C4-2B (cell line): ENCODE data around the gene MAML3.

ENCODE experiments used
- ZFX ChIP-seq: fragments of 450-650 bp; IDR thresholded peaks from 2 replicates; pipeline ENCODE4 v1.6.1; 2017
- TF ChIP-seq, protein P1 (sequence below): fragments of 450-650 bp; conservative IDR thresholded peaks from 2 replicates; pipeline ENCODE4 v1.5.1; 2017; ENCODE audit warnings: mild to moderate bottlenecking

DNA sequence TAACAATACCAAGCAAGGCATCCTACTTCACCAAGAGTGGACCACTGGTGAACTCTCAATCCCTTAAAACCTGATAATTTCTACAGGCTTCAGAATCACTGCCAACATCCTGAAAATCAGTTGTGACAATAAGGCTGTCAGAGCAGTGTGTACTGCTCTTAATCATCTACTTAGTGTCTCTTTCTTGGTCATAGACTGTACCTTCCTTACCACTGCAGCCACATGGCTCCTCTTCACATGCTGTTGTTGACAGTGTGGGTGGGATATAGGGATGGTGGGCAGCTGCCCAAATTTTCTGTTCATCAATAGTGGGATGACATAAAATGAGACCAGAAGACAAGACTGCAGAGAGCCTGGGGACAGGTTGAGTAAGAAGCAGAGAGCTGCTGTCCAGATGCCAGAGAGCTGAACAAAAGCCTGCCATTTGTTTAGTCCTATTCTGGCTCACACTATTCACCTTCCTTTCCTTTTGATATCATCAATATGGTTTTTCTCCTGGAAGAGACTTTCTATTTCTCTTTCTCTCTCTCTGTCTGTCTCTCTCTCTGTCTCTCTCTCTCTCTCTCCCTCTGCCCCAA is 309.4 kb downstream of the MAML3 start:
- TF ChIP-seq, protein P1, sequence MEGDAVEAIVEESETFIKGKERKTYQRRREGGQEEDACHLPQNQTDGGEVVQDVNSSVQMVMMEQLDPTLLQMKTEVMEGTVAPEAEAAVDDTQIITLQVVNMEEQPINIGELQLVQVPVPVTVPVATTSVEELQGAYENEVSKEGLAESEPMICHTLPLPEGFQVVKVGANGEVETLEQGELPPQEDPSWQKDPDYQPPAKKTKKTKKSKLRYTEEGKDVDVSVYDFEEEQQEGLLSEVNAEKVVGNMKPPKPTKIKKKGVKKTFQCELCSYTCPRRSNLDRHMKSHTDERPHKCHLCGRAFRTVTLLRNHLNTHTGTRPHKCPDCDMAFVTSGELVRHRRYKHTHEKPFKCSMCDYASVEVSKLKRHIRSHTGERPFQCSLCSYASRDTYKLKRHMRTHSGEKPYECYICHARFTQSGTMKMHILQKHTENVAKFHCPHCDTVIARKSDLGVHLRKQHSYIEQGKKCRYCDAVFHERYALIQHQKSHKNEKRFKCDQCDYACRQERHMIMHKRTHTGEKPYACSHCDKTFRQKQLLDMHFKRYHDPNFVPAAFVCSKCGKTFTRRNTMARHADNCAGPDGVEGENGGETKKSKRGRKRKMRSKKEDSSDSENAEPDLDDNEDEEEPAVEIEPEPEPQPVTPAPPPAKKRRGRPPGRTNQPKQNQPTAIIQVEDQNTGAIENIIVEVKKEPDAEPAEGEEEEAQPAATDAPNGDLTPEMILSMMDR = no peak
- no peak for TF ChIP-seq ZFX
